Right kidney (tissue), 1 donor: ENCODE data around the gene RASSF8.

Source experiments
- DNase-seq: peaks from one replicate; pipeline ENCODE4 v3.0.0-alpha.2; 2016

The RASSF8 gene

DNA sequence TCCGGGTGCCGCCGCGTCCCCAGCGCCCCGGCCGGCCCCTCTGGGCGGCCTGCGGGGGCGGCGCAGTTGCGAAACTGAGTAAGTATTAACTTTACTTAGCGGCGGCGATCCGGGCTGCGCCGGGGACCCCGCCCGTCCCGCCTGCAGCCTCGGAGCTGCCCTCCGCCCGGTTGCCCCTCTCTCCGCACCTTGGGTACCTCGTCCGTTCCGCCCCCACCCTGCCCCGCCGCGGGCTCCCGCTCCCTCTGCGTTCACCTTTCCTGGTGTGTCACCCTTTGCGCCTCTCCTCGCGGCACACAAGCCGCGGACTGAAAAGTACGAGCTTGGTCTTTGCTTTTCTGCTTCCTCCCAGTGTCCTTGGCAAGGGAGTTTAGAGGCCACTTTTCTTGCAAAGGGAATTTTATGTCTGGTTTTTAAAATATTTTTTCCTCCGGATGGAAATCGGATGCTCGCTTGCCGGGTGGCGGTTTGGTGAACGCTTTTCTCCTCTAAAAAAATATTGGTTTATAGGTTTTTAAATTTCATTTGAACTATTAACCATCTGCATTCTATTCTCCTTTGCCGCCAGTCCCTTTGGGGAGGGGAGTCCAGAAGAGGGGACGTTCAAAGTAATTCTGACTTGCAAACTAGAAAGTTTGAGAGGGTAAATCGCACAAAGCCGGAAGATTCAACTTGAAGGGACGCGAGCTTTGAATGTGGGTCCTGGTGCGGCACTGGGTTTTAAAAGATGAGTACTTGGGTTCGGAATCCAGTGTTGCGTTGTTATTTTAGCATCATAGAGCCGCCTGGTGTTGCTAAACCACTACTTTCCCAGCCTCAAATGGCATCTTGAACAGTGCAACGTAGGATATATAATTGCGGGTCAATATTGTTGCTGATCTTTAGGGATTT lies 834 bp downstream of the RASSF8 start:
- peak; percentile 78 for DNase-seq

GRCh38 chr12:25960143-25960542 lies 1.7 kb downstream of the RASSF8 start:
- DNase-seq = peak; percentile 13

DNA sequence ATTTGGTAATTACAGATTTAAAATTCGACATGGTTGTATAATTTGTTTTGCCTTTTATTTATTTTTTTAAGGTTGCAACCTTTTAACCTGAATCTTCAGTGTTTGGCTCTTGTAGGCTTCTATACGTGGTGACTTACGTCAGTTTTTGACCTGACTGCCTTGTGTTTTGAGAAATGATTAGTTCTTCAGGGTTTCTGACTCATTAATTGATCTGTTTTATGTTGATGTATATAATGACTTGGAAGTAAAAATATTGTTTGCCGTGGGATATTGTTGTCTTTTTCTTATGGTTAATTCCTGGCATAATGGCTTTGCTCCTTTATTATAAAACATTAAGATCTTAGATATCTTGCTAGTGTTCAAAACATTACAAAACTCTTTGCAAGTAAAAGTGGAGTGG lies 2.5 kb downstream of the RASSF8 start:
- DNase-seq = no peak

GRCh38 chr12:25962932-25963525 lies 4.5 kb downstream of the RASSF8 start:
- no peak for DNase-seq

DNA sequence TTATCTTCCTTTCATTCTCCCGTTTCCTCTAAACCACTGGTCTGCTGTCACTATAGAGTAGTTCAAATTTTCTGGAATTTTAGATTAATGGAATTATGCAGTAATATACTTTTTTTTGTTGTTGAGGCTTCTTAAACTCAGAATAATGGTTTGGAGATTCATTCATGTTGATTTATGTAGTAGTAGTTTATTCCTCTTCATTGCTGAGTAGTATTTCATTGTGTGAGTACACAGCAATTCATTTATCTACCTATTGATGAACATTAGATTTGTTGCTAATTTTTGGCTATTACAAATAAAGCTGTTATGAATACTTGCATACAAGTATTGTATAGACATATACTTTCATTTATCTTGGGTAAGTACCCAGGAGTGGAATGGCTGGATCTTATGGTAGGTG lies 7.2 kb downstream of the RASSF8 start:
- no peak for DNase-seq

- no peak for DNase-seq
These were observed 11.6 kb downstream of the RASSF8 start for GRCh38 chr12:25970082-25970481.

DNA sequence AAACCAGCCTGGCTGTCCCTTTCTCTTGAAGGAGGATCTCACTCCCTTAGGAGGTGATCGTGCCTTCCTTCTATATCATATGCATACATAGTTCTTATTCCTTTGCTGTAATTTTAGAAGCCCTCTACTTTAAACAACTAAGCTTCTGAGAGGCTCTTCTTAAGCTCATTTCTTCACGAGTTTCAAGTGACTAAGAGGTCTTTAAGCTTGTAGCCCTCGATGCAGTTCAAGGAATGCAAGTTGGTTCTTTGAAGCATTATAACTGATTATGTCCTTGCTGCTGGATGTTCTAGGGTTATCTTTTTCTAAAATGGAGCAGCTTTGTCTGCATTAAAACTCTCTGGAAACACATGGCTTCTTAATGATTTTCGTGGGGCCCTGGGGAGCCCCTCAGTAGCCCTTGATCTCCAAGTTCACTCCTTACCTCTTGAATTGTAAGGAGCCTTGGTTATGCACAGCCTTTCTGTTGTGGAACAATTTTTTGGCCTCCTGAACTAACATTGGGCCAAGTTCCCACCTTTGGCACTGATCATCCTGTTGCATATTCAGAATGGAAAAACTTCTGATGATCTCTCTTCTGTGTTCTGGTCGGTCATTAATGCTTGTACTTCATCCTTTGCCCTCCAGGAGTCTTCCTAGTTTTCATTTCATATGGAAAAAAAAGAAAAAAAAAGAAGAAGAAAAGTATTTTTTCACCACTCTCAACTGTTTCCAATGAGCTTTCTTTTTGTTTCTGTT lies 12.6 kb downstream of the RASSF8 start:
- no peak for DNase-seq

GRCh38 chr12:25971654-25972041 lies 13.2 kb downstream of the RASSF8 start:
- DNase-seq = no peak

- DNase-seq = no peak
These were observed 14.3 kb downstream of the RASSF8 start for GRCh38 chr12:25972783-25973182.

GRCh38 chr12:25975179-25975578 lies 16.7 kb downstream of the RASSF8 start:
- DNase-seq = no peak

- no peak for DNase-seq
These were observed 17.2 kb downstream of the RASSF8 start for GRCh38 chr12:25975682-25976081.

DNA sequence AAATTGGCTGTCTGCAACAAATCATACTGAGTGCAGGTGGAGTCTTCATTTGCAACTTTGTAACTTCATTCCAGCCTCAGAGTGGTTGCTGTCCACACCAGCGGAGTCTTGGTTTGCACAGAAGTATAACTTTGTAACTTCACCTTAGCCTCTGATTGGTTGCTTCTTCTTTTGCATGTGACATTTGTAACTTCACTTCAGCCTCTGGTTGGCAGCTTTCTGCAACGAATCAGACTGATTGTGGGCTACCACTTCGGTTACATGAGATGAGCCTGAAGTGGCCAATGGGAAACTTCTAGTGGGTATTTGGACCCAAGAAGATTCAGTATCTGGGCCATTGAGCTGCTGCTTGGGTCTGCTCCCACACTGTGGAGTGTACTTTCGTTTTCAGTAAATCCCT lies 17.8 kb downstream of the RASSF8 start:
- no peak for DNase-seq

- DNase-seq = no peak
These were observed 18.6 kb downstream of the RASSF8 start for GRCh38 chr12:25977047-25977446.

DNA sequence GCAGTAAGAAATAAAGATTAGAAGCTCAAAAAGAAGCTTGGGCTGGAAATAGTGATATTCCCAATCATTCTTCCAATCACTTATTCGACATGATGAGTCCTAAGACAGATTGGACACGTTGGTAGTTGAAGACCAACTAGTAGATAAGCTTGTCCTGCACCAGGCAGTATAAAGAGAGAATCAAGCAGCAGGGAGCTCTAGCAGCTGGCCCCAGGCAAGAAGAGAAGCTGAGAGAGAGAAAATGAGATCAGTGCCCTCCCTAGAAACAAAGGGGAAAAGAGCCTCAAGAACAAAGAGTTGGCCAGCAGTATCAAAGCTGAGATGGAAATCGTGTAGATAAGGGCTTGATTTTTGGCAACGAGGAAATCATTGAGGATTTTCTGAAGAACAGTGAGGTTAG lies 20.6 kb downstream of the RASSF8 start:
- DNase-seq = no peak

DNA sequence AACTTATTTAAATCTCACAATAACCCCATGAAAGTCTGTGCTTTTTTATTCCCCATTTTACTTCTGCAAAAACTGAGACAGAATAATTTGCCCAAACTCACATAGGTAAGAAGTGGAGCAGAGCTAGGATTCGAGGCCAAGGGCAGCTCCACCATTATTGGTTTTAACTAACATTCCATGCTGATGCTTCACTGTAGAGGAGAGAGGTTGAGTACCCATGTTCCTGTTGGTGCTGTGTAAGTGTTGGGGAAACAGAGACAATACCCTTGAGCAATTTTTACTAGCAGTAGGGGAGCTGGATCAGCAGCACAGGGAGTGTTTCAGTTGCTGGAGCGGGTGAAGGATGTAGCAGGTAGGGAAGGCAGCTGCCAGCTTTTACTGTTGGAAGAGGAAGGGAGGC lies 21.1 kb downstream of the RASSF8 start:
- DNase-seq = no peak

GRCh38 chr12:25980035-25980434 lies 21.6 kb downstream of the RASSF8 start:
- DNase-seq = no peak

GRCh38 chr12:25981597-25981996 lies 23.1 kb downstream of the RASSF8 start:
- DNase-seq = no peak

DNA sequence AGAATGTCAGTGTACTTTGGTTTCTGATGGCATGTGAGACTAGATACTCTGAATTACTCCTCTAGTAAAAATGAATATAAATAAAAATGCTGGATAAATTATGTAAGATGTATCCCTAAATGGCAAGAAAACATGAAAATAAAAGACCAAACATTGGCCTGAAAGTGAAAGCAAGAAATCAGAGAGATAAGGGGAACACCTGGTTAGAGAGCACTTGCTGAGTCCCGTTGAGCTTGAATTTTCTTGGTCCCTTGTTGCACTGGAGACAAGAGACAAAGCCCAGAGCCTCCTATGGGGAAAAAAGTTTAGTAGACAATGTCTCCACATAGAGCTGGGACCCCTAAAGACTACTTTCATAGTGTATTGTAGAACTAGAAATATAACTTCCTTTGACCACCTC lies 23.9 kb downstream of the RASSF8 start:
- no peak for DNase-seq

DNA sequence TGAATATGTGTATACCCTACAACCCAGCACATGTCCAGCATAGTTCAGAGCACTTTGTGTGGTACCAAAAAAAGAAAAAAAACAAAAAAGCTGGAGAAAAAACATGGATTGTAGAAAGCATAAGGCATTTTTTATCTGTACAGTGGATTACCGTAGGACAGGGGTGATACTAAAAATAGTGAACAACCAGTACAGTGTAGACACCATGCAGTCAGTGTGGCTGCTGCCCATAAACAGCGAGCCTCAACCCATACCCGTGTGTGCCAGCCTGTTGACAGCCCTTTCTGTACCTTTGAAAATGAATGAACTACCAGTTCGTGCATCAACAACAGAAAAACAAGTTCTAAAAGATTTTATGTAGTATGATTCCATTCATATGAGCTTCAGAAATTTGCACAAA lies 25.1 kb downstream of the RASSF8 start:
- no peak for DNase-seq

DNA sequence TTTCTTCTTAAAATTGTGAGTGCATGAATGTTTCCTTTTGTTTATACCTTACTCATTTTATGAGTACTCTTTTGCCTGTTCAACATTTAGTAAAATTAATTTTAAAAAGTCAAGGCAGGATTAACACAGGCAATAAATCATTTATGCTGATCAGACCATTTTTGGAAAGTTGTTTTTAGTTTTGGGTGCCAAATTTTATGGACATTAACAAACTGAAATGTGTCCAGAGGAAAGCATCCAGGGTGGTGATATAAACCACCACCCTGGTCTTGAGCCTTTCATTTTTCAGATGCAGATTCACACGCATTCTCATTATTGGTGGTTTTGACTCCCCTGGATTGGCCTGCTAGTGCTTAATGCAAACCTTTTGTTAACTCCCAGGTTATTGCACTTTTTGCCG lies 26.3 kb downstream of the RASSF8 start:
- no peak for DNase-seq

DNA sequence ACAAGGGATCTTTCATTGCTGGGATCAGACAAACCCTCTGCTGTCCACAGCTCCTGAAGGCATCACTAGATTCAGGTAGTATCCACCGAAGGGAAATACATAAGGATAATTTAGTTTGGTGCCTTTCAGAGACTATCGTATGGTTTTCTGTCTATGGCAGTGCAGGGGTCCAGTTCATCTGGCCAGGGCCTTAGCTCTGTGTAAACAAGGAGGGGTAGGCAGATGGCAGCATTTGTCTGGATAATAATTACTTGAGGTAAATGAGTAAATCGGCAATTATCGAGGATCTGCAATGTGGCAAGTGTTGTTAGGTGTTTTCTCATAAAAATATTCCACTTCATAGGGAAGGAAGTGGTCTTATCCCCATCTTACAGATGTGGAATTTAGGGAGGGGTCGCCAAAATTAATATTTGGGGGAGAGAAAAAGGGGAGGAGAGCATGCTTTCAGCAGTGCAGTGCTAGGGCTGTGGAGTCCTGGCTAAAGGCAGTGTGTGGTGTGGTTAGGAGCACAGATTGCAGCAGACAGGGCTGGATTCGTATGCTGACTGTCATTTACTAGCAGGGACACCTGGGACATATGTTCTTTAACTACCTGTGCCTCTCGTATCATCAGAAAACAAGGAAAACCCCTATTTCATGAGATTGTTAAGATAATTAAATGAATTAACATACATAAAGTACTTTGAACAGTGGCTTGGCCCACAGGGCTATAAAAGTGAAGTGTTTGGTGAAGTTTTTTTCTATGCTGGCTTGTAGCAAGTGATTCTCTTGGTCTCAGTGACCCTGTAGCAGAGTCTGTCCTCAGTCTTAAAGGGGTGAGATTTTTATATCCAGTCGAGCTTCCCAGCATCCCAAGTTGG lies 27.1 kb downstream of the RASSF8 start:
- DNase-seq = peak; percentile 17

DNA sequence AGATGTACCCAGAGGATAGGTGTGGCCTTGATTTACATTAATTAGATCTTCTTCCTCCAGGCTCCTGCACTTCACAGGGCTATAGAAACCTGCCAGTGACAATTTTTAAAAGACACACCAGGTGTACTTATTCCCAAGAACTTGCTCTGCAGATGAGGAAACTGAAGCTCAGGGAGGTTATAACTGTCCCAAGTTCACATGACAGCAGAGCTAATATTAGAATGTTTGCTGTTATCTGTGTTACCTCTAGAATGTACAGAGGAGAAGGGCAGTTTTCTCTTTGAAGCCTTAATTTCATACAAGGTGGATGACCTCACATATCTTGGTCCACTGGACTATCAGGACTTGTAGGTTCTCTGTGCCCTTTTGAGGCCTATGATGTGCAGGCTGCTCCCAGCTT lies 27.7 kb downstream of the RASSF8 start:
- no peak for DNase-seq
